HL-60 (cell line): Measurements from ENCODE around the gene ATXN7L1.

ENCODE experiments used
- DNase-seq, 2 experiments: peaks; one replicate each; pipeline ENCODE4 v3.0.0-alpha.2; 2010 to 2020; ENCODE audit warnings: low read depth in 1 of 2, low spot score in 1 of 2
- H3K27ac ChIP-seq: fragments of 250-450 bp; sonication (Bioruptor Pico); replicated peaks from 2 replicates; pipeline ENCODE4 v1.5.1; 2020; ENCODE audit warnings: mild to moderate bottlenecking, moderate library complexity
- H3K27me3 ChIP-seq: fragments of 250-450 bp; sonication (Bioruptor Pico); 2 replicates; pipeline ENCODE4 v1.5.1; 2021; ENCODE audit warnings: mild to moderate bottlenecking, moderate library complexity; ENCODE audit not compliant: insufficient read depth, poor library complexity, severe bottlenecking
- H3K4me3 ChIP-seq: replicated peaks from 2 replicates; pipeline ENCODE4 v1.5.1; 2011; ENCODE audit warnings: mild to moderate bottlenecking, control low read depth, low read length; ENCODE audit not compliant: insufficient read depth
- CTCF ChIP-seq: IDR thresholded peaks from one replicate; pipeline ENCODE4 v1.5.1; 2011; ENCODE audit warnings: low read length, control low read depth, inconsistent platforms; ENCODE audit not compliant: insufficient read depth
- GABPA ChIP-seq: IDR thresholded peaks from 2 replicates; pipeline ENCODE4 v1.6.1; 2012; ENCODE audit warnings: low read depth
- POLR2AphosphoS5 ChIP-seq: IDR thresholded peaks from 2 replicates; pipeline ENCODE4 v1.6.1; 2012; ENCODE audit warnings: low read depth
- REST ChIP-seq: IDR thresholded peaks from 2 replicates; pipeline ENCODE4 v1.6.1; 2012; ENCODE audit warnings: low read depth; ENCODE audit not compliant: insufficient replicate concordance
- SPI1 ChIP-seq: IDR thresholded peaks from 2 replicates; pipeline ENCODE4 v1.6.1; 2012; ENCODE audit warnings: low read depth, mild to moderate bottlenecking, borderline replicate concordance

ATXN7L1 gene

GRCh38 chr7:105622106-105622731 lies 254.2 kb downstream of the ATXN7L1 start:
- Histone ChIP-seq H3K27ac (no peak overlapping the region), H3K27me3 (no peaks in the 10 kb centered on the region), H3K4me3 (no peak overlapping the region)
- DNase-seq = no peak
- TF ChIP-seq GABPA (no peak), POLR2AphosphoS5 (no peak), SPI1 (no peak), REST (no peak), CTCF (no peak)

- H3K27me3 ChIP-seq = no peaks in the 10 kb centered on the region
- DNase-seq = no peak
- H3K27ac ChIP-seq = no peak overlapping the region
- no peak for TF ChIP-seq CTCF
- TF ChIP-seq POLR2AphosphoS5 = no peak
- no peak overlapping the region for H3K4me3 ChIP-seq
These were observed 254.8 kb downstream of the ATXN7L1 start for GRCh38 chr7:105621617-105622016.

GRCh38 chr7:105621176-105621575 lies 255.2 kb downstream of the ATXN7L1 start:
- DNase-seq = no peak
- Histone ChIP-seq H3K4me3 (no peak overlapping the region), H3K27me3 (no peaks in the 10 kb centered on the region), H3K27ac (no peak overlapping the region)
- TF ChIP-seq SPI1 (no peak), REST (no peak), GABPA (no peak), CTCF (no peak), POLR2AphosphoS5 (no peak)

GRCh38 chr7:105619590-105619989 lies 256.8 kb downstream of the ATXN7L1 start:
- TF ChIP-seq CTCF (no peak), POLR2AphosphoS5 (no peak), REST (no peak), GABPA (no peak), SPI1 (no peak)
- H3K27me3 ChIP-seq = no peaks in the 10 kb centered on the region
- DNase-seq = no peak
- H3K4me3 ChIP-seq = no peak overlapping the region
- H3K27ac ChIP-seq = no peak overlapping the region
